ENCODE data around the gene USP36.

USP36 gene

DNA sequence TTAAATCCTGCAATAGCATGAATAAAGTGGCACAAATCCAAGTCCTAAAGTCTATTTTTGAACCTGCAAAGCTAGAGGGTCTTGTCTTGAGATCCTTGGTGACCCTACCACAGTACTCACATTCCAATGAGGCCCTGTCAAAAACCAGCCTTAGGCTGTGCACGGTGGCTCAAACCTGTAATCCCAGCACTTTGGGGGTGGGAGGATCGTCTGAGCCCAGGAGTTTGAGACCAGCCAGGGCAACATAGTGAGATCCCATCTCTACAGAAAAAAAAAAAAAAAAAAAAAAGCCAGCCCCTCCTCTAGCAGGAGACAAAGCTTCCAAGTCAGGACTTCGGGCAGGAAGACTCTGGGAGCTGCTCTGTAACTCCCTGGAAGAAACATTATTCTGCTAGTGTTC lies 74.8 kb downstream of the USP36 start:
- no peaks in the 10 kb centered on the region for H3K36me3 ChIP-seq (ENCODE audit: control insufficient read depth, insufficient read depth, low read length)
- H3K4me3 ChIP-seq (replicated peaks; ENCODE audit: low read depth, low read length), result no peak overlapping the region
- DNase-seq (ENCODE audit: extremely low read depth, insufficient read length), result no peak
- no peaks in the 10 kb centered on the region for H3K27me3 ChIP-seq (replicated peaks; ENCODE audit: control insufficient read depth, insufficient read depth, low read length)
- TF ChIP-seq, protein P1, sequence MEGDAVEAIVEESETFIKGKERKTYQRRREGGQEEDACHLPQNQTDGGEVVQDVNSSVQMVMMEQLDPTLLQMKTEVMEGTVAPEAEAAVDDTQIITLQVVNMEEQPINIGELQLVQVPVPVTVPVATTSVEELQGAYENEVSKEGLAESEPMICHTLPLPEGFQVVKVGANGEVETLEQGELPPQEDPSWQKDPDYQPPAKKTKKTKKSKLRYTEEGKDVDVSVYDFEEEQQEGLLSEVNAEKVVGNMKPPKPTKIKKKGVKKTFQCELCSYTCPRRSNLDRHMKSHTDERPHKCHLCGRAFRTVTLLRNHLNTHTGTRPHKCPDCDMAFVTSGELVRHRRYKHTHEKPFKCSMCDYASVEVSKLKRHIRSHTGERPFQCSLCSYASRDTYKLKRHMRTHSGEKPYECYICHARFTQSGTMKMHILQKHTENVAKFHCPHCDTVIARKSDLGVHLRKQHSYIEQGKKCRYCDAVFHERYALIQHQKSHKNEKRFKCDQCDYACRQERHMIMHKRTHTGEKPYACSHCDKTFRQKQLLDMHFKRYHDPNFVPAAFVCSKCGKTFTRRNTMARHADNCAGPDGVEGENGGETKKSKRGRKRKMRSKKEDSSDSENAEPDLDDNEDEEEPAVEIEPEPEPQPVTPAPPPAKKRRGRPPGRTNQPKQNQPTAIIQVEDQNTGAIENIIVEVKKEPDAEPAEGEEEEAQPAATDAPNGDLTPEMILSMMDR (IDR thresholded peaks at IDR 0.05; ENCODE audit: insufficient read depth, low read length, poor library complexity, severe bottlenecking), result no peak

GRCh38 chr17:78764871-78765270 lies 75.7 kb downstream of the USP36 start:
- DNase-seq (ENCODE audit: extremely low read depth, insufficient read length), result no peak
- no peaks in the 10 kb centered on the region for H3K27me3 ChIP-seq (replicated peaks; ENCODE audit: control insufficient read depth, insufficient read depth, low read length)
- no peaks in the 10 kb centered on the region for H3K36me3 ChIP-seq (ENCODE audit: control insufficient read depth, insufficient read depth, low read length)
- H3K4me3 ChIP-seq (replicated peaks; ENCODE audit: low read depth, low read length), result no peak overlapping the region
- TF ChIP-seq, protein P1 (IDR thresholded peaks at IDR 0.05; ENCODE audit: insufficient read depth, low read length, poor library complexity, severe bottlenecking), result no peak

DNA sequence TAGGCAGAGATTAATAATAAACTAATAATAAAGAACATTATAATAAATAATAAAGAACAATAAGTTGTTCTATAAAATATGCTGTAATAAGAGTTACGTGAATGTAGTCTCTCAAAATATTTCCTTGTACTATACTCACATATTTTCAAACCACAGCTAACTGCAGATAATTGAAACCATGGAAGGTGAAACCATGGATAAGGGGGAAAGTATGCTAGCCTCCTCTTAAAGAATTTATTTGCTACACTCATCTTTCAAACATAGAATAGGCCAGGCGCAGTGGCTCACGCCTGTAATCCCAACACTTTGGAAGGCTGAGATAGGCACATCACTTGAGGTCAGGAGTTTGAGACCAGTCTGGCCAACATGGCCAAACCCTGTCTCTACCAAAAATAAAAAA lies 77.1 kb downstream of the USP36 start:
- DNase-seq (ENCODE audit: extremely low read depth, insufficient read length), result no peak
- Histone ChIP-seq H3K36me3 (ENCODE audit: control insufficient read depth, insufficient read depth, low read length) (no peaks in the 10 kb centered on the region), H3K27me3 (replicated peaks; ENCODE audit: control insufficient read depth, insufficient read depth, low read length) (no peaks in the 10 kb centered on the region), H3K4me3 (replicated peaks; ENCODE audit: low read depth, low read length) (no peak overlapping the region)
- TF ChIP-seq, protein P1 (IDR thresholded peaks at IDR 0.05; ENCODE audit: insufficient read depth, low read length, poor library complexity, severe bottlenecking), result no peak

DNA sequence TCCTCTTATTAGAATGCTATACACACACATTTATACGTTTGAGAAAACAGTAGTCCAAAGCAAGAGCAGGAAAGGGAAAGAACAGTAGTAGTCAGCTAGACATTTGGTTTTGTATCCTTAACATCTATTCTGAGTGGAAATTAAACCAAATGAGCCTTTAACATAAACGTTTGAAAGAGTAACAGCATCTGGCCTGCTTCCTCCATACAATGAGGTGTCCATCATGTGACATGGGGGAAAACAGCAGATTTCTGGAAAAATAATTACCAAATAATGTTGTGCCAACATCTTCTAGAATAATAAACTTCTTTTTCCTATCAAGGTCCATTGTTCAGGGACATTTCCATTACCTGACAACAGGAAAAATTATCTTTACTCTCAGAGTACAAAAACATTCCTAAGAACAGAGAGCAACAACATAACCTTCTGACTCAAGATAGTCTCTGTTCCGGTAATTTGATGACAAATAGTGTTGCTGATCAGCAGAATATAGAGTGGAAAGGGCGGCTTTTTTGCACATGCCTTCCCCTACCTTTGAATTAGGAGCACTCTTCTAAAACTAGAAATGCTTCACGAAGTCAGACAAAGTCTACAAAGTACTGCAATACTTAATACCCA lies 78.7 kb downstream of the USP36 start:
- no peaks in the 10 kb centered on the region for H3K36me3 ChIP-seq (ENCODE audit: control insufficient read depth, insufficient read depth, low read length)
- TF ChIP-seq, protein P1 (IDR thresholded peaks at IDR 0.05; ENCODE audit: insufficient read depth, low read length, poor library complexity, severe bottlenecking), result no peak
- DNase-seq (ENCODE audit: extremely low read depth, insufficient read length), result no peak
- H3K4me3 ChIP-seq (replicated peaks; ENCODE audit: low read depth, low read length), result no peak overlapping the region
- no peaks in the 10 kb centered on the region for H3K27me3 ChIP-seq (replicated peaks; ENCODE audit: control insufficient read depth, insufficient read depth, low read length)

- no peaks in the 10 kb centered on the region for H3K36me3 ChIP-seq (ENCODE audit: control insufficient read depth, insufficient read depth, low read length)
- no peak for DNase-seq (ENCODE audit: extremely low read depth, insufficient read length)
- TF ChIP-seq, protein P1 (IDR thresholded peaks at IDR 0.05; ENCODE audit: insufficient read depth, low read length, poor library complexity, severe bottlenecking), result no peak
- H3K4me3 ChIP-seq (replicated peaks; ENCODE audit: low read depth, low read length), result peak overlapping the region; percentile 26
- H3K27me3 ChIP-seq (replicated peaks; ENCODE audit: control insufficient read depth, insufficient read depth, low read length), result no peaks in the 10 kb centered on the region
Measured at GRCh38 chr17:78759969-78760352, 80.7 kb downstream of the USP36 start.

All from GM06990 (cell line).